Measurements from ENCODE around the gene THY1.

THY1 gene

GRCh38 chr11:119368121-119369034 is 54.6 kb downstream of the THY1 start:
- DNase-seq: no peak
- ATAC-seq: no peak

GRCh38 chr11:119367661-119368120 is 55.3 kb downstream of the THY1 start:
- DNase-seq (no peak), ATAC-seq (no peak)

Data from stimulated activated naive CD8-positive, alpha-beta T cell treated with anti-CD3 and anti-CD28 coated beads, Interleukin-15, Interleukin-2, amounts not matched to agents 100 U/mL and 50 U/mL, for 24 hours (primary cell).